ENCODE results near the gene DEPDC1B.

GRCh38 chr5:60585618-60586017 lies 114.3 kb downstream of the DEPDC1B start:
- TF ChIP-seq CTCF (IDR thresholded peaks at IDR 0.05; ENCODE audit: borderline replicate concordance, extremely low read depth, low read length, poor library complexity, severe bottlenecking) = no peak
- TF ChIP-seq EZH2 (IDR thresholded peaks at IDR 0.05; ENCODE audit: borderline replicate concordance, low read depth, low read length, severe bottlenecking) = no peak

Measured in DND-41 (cell line).